A549 (cell line): ENCODE measurements around the gene RIPOR1. TPM values are rescaled to one million over a fixed set of nuclear protein-coding genes. Genes with fewer than 3 reads are reported as not detected.
A peak's percentile ranks its signal among the peaks of the same experiment; 100 is the strongest.

Experiments used
- ATAC-seq, 2 experiments: fragments of 200-7000 bp in 1 of 2; fragments of >200 bp in 1 of 2; cut with Nextera tagmentation in 1 of 2; cut with Tn5 transposase in 1 of 2; 3 replicates each; pipeline versions ENCODE4 v1.8.0 to v1.9.1; 2018 to 2020; ENCODE audit warnings: mild to moderate bottlenecking in 1 of 2, moderate library complexity in 1 of 2
- CTCF ChIA-PET: fragments of 300-600 bp; sonication (Branson Sonifier 250); formaldehyde crosslinking; extraction: SDS; loops from one replicate; lab custom pipeline; 2021; ENCODE audit warnings: antibody characterized with exemption, inconsistent platforms; lab: Yijun Ruan, JAX
- POLR2A ChIA-PET: fragments of 350-600 bp; formaldehyde crosslinking; extraction: SDS; loops from one replicate; lab custom pipeline; 2021; ENCODE audit warnings: antibody characterized with exemption, inconsistent platforms; lab: Yijun Ruan, JAX
- DNase-seq, 2 experiments: peaks; one replicate each; pipeline versions ENCODE4 v3.0.0 to v3.0.0-alpha.2; 2011 to 2016; ENCODE audit warnings: low read depth in 1 of 2, low spot score in 1 of 2
- FAIRE-seq: peaks from 2 replicates; lab custom pipeline; 2011; peaks lifted over from hg19 to GRCh38; lab: Jason Lieb, UNC
- H3K27ac ChIP-seq, 2 experiments: fragments of >200 bp; sonication (Bioruptor Twin); formaldehyde crosslinking; 3 replicates each; pipeline ENCODE4 v1.5.1; 2016 to 2017
- H3K4me1 ChIP-seq: fragments of >200 bp; sonication (Bioruptor Twin); formaldehyde crosslinking; 3 replicates; pipeline ENCODE4 v1.6.1; 2016
- H3K4me2 ChIP-seq: fragments of >200 bp; sonication (Bioruptor Twin); formaldehyde crosslinking; 3 replicates; pipeline ENCODE4 v1.6.1; 2016
- H3K4me3 ChIP-seq: fragments of >200 bp; sonication (Bioruptor Twin); formaldehyde crosslinking; 3 replicates; pipeline ENCODE4 v1.5.1; 2016
- H3K9me3 ChIP-seq: fragments of >200 bp; sonication (Bioruptor Twin); formaldehyde crosslinking; 3 replicates; pipeline ENCODE4 v1.6.1; 2016
- CTCF ChIP-seq: fragments of >200 bp; sonication (Bioruptor Twin); formaldehyde crosslinking; IDR thresholded peaks from 3 replicates; pipeline ENCODE4 v1.5.1; 2016
- E2F6 ChIP-seq: IDR thresholded peaks from 2 replicates; pipeline ENCODE4 v1.6.1; 2012; ENCODE audit warnings: low read depth, borderline replicate concordance
- ESRRA ChIP-seq: fragments of 150-350 bp; IDR thresholded peaks from 2 replicates; pipeline ENCODE4 v1.6.1; 2014; ENCODE audit warnings: mild to moderate bottlenecking, low read length, borderline replicate concordance
- FOSB ChIP-seq: fragments of 250-450 bp; sonication (Bioruptor Pico); IDR thresholded peaks from 2 replicates; pipeline ENCODE4 v1.5.0; 2020; ENCODE audit warnings: mild to moderate bottlenecking, moderate library complexity
- FOSL2 ChIP-seq, 2 experiments: fragments of 450-650 bp in 1 of 2; fragments of >200 bp in 1 of 2; sonication (Bioruptor Twin) in 1 of 2; formaldehyde crosslinking; IDR thresholded peaks; 2 replicates each; pipeline versions ENCODE4 v1.5.0 to v1.6.1; 2016 to 2020; ENCODE audit warnings: mild to moderate bottlenecking in 1 of 2, moderate library complexity in 1 of 2
- HES2 ChIP-seq: fragments of >200 bp; sonication (Bioruptor Twin); formaldehyde crosslinking; IDR thresholded peaks from 2 replicates; pipeline ENCODE4 v1.6.1; 2016
- JUN ChIP-seq, 2 experiments: fragments of >200 bp; sonication (Bioruptor Twin); formaldehyde crosslinking; IDR thresholded peaks; 2 replicates in 1 of 2; 3 replicates in 1 of 2; pipeline ENCODE4 v1.6.1; 2016 to 2017
- JUNB ChIP-seq: fragments of >200 bp; sonication (Bioruptor Twin); formaldehyde crosslinking; IDR thresholded peaks from 2 replicates; pipeline ENCODE4 v1.6.1; 2016
- KDM1A ChIP-seq: fragments of 200-600 bp; sonication (generic); IDR thresholded peaks from 2 replicates; pipeline ENCODE4 v1.6.1; 2016; ENCODE audit warnings: low read depth, mild to moderate bottlenecking
- MAFK ChIP-seq: fragments of 450-650 bp; IDR thresholded peaks from 2 replicates; pipeline ENCODE4 v1.6.1; 2014; ENCODE audit not compliant: partially characterized antibody
- MAX ChIP-seq: IDR thresholded peaks from 2 replicates; pipeline ENCODE4 v1.6.1; 2012
- MAZ ChIP-seq: fragments of 150-350 bp; IDR thresholded peaks from 2 replicates; pipeline ENCODE4 v1.6.1; 2014; ENCODE audit warnings: antibody characterized with exemption, low read depth, low read length, borderline replicate concordance
- MYC ChIP-seq: IDR thresholded peaks from 2 replicates; pipeline ENCODE4 v1.6.1; 2012; ENCODE audit warnings: mild to moderate bottlenecking, inconsistent platforms, low read length, improper control_type of control experiment, borderline replicate concordance
- NPAS2 ChIP-seq: fragments of 250-450 bp; sonication (Bioruptor Pico); IDR thresholded peaks from 2 replicates; pipeline ENCODE4 v1.8.0; 2022; ENCODE audit warnings: mild to moderate bottlenecking, moderate library complexity, borderline replicate concordance
- PHF8 ChIP-seq: fragments of 200-600 bp; sonication (generic); IDR thresholded peaks from 2 replicates; pipeline ENCODE4 v1.6.1; 2016; ENCODE audit warnings: low read depth, mild to moderate bottlenecking, antibody characterized with exemption, moderate library complexity, borderline replicate concordance
- POLR2A ChIP-seq: IDR thresholded peaks from 2 replicates; pipeline ENCODE4 v1.6.1; 2012; ENCODE audit warnings: mild to moderate bottlenecking, low read length
- RNF2 ChIP-seq: fragments of 200-600 bp; sonication (generic); IDR thresholded peaks from 2 replicates; pipeline ENCODE4 v1.6.1; 2016; ENCODE audit warnings: low read depth, mild to moderate bottlenecking, antibody characterized with exemption, moderate library complexity, borderline replicate concordance
- SMC3 ChIP-seq: fragments of >200 bp; sonication (Bioruptor Twin); formaldehyde crosslinking; IDR thresholded peaks from 3 replicates; pipeline ENCODE4 v1.6.1; 2018; ENCODE audit warnings: inconsistent platforms
- ZSCAN20 ChIP-seq: fragments of 250-450 bp; sonication (Bioruptor Pico); IDR thresholded peaks from 2 replicates; pipeline ENCODE4 v1.8.0; 2022; ENCODE audit warnings: mild to moderate bottlenecking, moderate library complexity
- WGBS: methylation state at CpG from one replicate; pipeline ENCODE4 v1.1.6; 2017; ENCODE audit errors: missing lambda C conversion rate; 5-methylcytosine and 5-hydroxymethylcytosine counted together
- polyA plus RNA-seq, 4 experiments: library from polyadenylated mRNA; depleted of rRNA in 3 of 4; stranded (reverse); fragments of >200 nt; fragmentation: RNase III in 1 of 4; extraction: RNeasy Plus Mini Kit Qiagen cat#74134 plus additional on column Dnase treatment in 1 of 4; gene quantifications; 2 replicates in 3 of 4; 3 replicates in 1 of 4; pipeline ENCODE4 v1.2.3, GENCODE V29; 2011 to 2017

The RIPOR1 gene
- polyA plus RNA-seq, 2 of the 4 experiments (the other 2 are of a cell fraction), result 7.2 to 23.0 TPM

GRCh38 chr16:67526149-67526791 is 2.4 kb upstream of the RIPOR1 start:
- ChIA-PET POLR2A (no interaction called here), CTCF (interaction anchor here (1.0 to 8.7 kb wide), 7 partner anchors 9 to 142 kb away, joined by 3 to 301 read pairs (median 9); partner anchors contain the start of genes CARMIL2 and CTCF)
- Histone ChIP-seq H3K4me2 (0 out of 3 replicates have a peak overlapping the region, but pooled peaks have one; percentile 52), H3K9me3 (no peaks in the 10 kb centered on the region), H3K4me1 (peaks cover 56% of the 10 kb centered on the region), H3K27ac (no peak overlapping the region), H3K4me3 (no peak overlapping the region)
- ATAC-seq, result no peak
- DNase-seq, result no peak
- 75% methylated on average over 3 of the region's 3 CpGs for WGBS
- FAIRE-seq, result no peak
- TF ChIP-seq FOSL2 (IDR thresholded peaks at IDR 0.05) (no peak), FOSL2 (CRISPR knock-in tag; IDR thresholded peaks at IDR 0.05) (no peak), ESRRA (no peak), ZSCAN20 (no peak), CTCF (no peak), HES2 (no peak), JUNB (no peak), MAZ (no peak), MYC (no peak), MAFK (no peak)

- FAIRE-seq (no peak), ATAC-seq (peak; percentile 65 to 68), DNase-seq (peak; percentile 49 to 57)
- H3K9me3 ChIP-seq, result no peaks in the 10 kb centered on the region
- peak overlapping the region; percentile 81 to 93 for H3K27ac ChIP-seq
- peak overlapping the region; percentile 73 for H3K4me3 ChIP-seq
- H3K4me1 ChIP-seq, result peaks cover 56% of the 10 kb centered on the region
- H3K4me2 ChIP-seq, result peak overlapping the region; percentile 89
- TF ChIP-seq SMC3 (no peak), PHF8 (peak; percentile 65), RNF2 (0 out of 2 replicates have a peak, but pooled peaks have one; percentile 54), E2F6 (0 out of 2 replicates have a peak, but pooled peaks have one; percentile 43), KDM1A (no peak), CTCF (no peak), NPAS2 (CRISPR knock-in tag) (no peak), FOSL2 (IDR thresholded peaks at IDR 0.05) (no peak), FOSL2 (CRISPR knock-in tag; IDR thresholded peaks at IDR 0.05) (no peak), JUN (IDR thresholded peaks at IDR 0.05) (peak in 1 of 2 experiments; percentile 63; a peak in 2 of 5 replicates), MAFK (no peak), FOSB (CRISPR knock-in tag) (no peak), POLR2A (peak; percentile 66), MAX (peak; percentile 26; the same call in 1 of the 2 replicates)
- POLR2A ChIA-PET, result interaction anchor here (0.5 to 1.2 kb wide), 6 partner anchors 8 to 342 kb away, joined by 3 to 5 read pairs (median 4); partner anchors contain the start of genes ACD and ATP6V0D1
- CTCF ChIA-PET, result interaction anchor here (0.8 to 22.1 kb wide), 9 partner anchors 6 to 139 kb away, joined by 4 to 301 read pairs (median 7); partner anchors contain the start of genes ATP6V0D1, CARMIL2 and CTCF
- WGBS, result 0% methylated on average over 5 of the region's 65 CpGs
Measured at GRCh38 chr16:67528870-67529581, 397 bp downstream of the RIPOR1 start.
